ENCODE measurements around the gene METRNL.

METRNL gene

DNA sequence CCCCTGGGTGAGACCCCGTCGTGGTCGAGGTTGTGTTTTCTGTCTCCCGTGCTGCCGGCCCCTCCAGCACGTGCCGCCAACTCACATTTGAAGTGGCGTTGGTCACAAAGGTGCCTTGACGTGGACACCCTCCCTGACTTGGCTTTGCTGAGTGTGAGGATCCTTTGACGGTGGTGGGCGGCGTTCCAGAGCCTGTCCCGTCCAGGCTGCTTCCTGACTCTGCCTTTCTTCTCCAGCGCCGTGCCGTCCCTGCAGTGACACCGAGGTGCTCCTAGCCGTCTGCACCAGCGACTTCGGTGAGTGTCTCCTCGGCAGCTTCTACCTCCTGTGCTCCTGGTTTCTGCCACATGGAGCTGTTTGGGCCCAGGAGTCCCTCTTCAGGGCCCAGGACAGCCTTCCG, 13.5 kb downstream of the METRNL start:
- Histone ChIP-seq H3F3A (ENCODE audit: insufficient read depth) (no peaks in the 10 kb centered on the region), H3K36me3 (ENCODE audit: low read length) (no peaks in the 10 kb centered on the region), H3K79me2 (ENCODE audit: insufficient read depth, low read length) (no peaks in the 10 kb centered on the region), H3K9ac (ENCODE audit: low read length) (no peak overlapping the region), H3K9me2 (replicated peaks; ENCODE audit: insufficient read depth, low read length) (no peaks in the 10 kb centered on the region), H3K4me3 (ENCODE audit: insufficient read depth, low read length, poor library complexity, severe bottlenecking) (no peak overlapping the region), H3K27me3 (ENCODE audit: low read length) (no peaks in the 10 kb centered on the region), H4K20me1 (ENCODE audit: low read depth, low read length) (no peaks in the 10 kb centered on the region), H2AFZ (ENCODE audit: low read depth, low read length, severe bottlenecking) (no peak overlapping the region), H3K27ac (ENCODE audit: low read depth, low read length) (no peak overlapping the region), H3K4me2 (ENCODE audit: low read depth, low read length, poor library complexity, severe bottlenecking) (no peak overlapping the region), H3K9me3 (ENCODE audit: insufficient read depth, low read length) (no peaks in the 10 kb centered on the region)
- TF ChIP-seq, protein P1, sequence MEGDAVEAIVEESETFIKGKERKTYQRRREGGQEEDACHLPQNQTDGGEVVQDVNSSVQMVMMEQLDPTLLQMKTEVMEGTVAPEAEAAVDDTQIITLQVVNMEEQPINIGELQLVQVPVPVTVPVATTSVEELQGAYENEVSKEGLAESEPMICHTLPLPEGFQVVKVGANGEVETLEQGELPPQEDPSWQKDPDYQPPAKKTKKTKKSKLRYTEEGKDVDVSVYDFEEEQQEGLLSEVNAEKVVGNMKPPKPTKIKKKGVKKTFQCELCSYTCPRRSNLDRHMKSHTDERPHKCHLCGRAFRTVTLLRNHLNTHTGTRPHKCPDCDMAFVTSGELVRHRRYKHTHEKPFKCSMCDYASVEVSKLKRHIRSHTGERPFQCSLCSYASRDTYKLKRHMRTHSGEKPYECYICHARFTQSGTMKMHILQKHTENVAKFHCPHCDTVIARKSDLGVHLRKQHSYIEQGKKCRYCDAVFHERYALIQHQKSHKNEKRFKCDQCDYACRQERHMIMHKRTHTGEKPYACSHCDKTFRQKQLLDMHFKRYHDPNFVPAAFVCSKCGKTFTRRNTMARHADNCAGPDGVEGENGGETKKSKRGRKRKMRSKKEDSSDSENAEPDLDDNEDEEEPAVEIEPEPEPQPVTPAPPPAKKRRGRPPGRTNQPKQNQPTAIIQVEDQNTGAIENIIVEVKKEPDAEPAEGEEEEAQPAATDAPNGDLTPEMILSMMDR (IDR thresholded peaks at IDR 0.05; ENCODE audit: insufficient read depth, low read length, poor library complexity, severe bottlenecking), result no peak
- TF ChIP-seq EZH2phosphoT487 (conservative IDR thresholded peaks at IDR 0.05; ENCODE audit: low read length), result no peak

- Histone ChIP-seq H2AFZ (ENCODE audit: low read depth, low read length, severe bottlenecking) (no peak overlapping the region), H3K27ac (ENCODE audit: low read depth, low read length) (no peak overlapping the region), H3K4me2 (ENCODE audit: low read depth, low read length, poor library complexity, severe bottlenecking) (no peak overlapping the region), H3K4me3 (ENCODE audit: insufficient read depth, low read length, poor library complexity, severe bottlenecking) (no peak overlapping the region), H3K9me2 (replicated peaks; ENCODE audit: insufficient read depth, low read length) (no peaks in the 10 kb centered on the region), H3K27me3 (ENCODE audit: low read length) (no peaks in the 10 kb centered on the region), H3K9me3 (ENCODE audit: insufficient read depth, low read length) (no peaks in the 10 kb centered on the region), H3K9ac (ENCODE audit: low read length) (no peak overlapping the region), H3F3A (ENCODE audit: insufficient read depth) (no peaks in the 10 kb centered on the region), H4K20me1 (ENCODE audit: low read depth, low read length) (no peaks in the 10 kb centered on the region), H3K36me3 (ENCODE audit: low read length) (no peaks in the 10 kb centered on the region), H3K79me2 (ENCODE audit: insufficient read depth, low read length) (no peaks in the 10 kb centered on the region)
- no peak for TF ChIP-seq EZH2phosphoT487 (conservative IDR thresholded peaks at IDR 0.05; ENCODE audit: low read length)
- TF ChIP-seq, protein P1 (IDR thresholded peaks at IDR 0.05; ENCODE audit: insufficient read depth, low read length, poor library complexity, severe bottlenecking), result no peak
Observed at GRCh38 chr17:83093506-83093905, 14.1 kb downstream of the METRNL start.

- no peaks in the 10 kb centered on the region for H3K9me2 ChIP-seq (replicated peaks; ENCODE audit: insufficient read depth, low read length)
- H3K4me2 ChIP-seq (ENCODE audit: low read depth, low read length, poor library complexity, severe bottlenecking), result no peak overlapping the region
- no peak overlapping the region for H3K27ac ChIP-seq (ENCODE audit: low read depth, low read length)
- H3K4me3 ChIP-seq (ENCODE audit: insufficient read depth, low read length, poor library complexity, severe bottlenecking), result no peak overlapping the region
- H3K36me3 ChIP-seq (ENCODE audit: low read length), result no peaks in the 10 kb centered on the region
- H3K9ac ChIP-seq (ENCODE audit: low read length), result no peak overlapping the region
- TF ChIP-seq EZH2phosphoT487 (conservative IDR thresholded peaks at IDR 0.05; ENCODE audit: low read length), result no peak
- TF ChIP-seq, protein P1 (IDR thresholded peaks at IDR 0.05; ENCODE audit: insufficient read depth, low read length, poor library complexity, severe bottlenecking), result no peak
- H3K27me3 ChIP-seq (ENCODE audit: low read length), result no peaks in the 10 kb centered on the region
- H2AFZ ChIP-seq (ENCODE audit: low read depth, low read length, severe bottlenecking), result no peak overlapping the region
- H3F3A ChIP-seq (ENCODE audit: insufficient read depth), result no peaks in the 10 kb centered on the region
- no peaks in the 10 kb centered on the region for H3K9me3 ChIP-seq (ENCODE audit: insufficient read depth, low read length)
- no peaks in the 10 kb centered on the region for H4K20me1 ChIP-seq (ENCODE audit: low read depth, low read length)
- H3K79me2 ChIP-seq (ENCODE audit: insufficient read depth, low read length), result no peaks in the 10 kb centered on the region
Observed at GRCh38 chr17:83094291-83094690, 14.9 kb downstream of the METRNL start.

All from SU-DHL-6 (cell line).